HG02943 (cell line): Measurements from ENCODE around the gene KRTAP10-8.
"Not testable (repeated sequence)": the region's sequence is repeated elsewhere in the genome, so short reads cannot be mapped to it uniquely, and the experiment has no call there.

Experiments
- ATAC-seq: cut with Tn5 transposase; IDR thresholded peaks from one replicate; pipeline ENCODE4 v1.9.1; 2021; ENCODE audit warnings: mild to moderate bottlenecking, low read depth, moderate library complexity; ENCODE audit not compliant: unreplicated experiment

Gene KRTAP10-8

GRCh38 chr21:44595524-44595923, 16.4 kb upstream of the KRTAP10-8 start:
- no peak for ATAC-seq

- no peak for ATAC-seq
These were observed 15.7 kb upstream of the KRTAP10-8 start for GRCh38 chr21:44596068-44596725.

DNA sequence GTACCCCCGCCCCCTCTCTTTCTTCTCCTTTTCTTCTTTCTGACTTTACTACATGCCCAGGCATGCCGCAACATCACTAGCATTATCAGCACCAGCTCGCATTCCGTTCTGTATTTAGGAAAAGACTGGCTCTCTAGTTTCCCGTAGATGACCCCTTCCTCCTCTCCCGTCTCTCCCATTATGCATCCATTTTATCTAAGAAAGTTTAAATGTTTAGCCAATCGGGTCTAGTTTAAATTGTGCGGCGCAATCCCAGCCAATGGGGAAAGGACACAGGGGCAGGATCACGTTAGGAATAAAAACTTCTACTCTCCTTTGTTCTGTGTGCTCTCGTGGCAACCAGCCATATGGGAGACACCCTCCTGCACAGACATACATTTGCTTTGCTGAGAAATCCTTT, 13.8 kb upstream of the KRTAP10-8 start:
- ATAC-seq, result no peak

DNA sequence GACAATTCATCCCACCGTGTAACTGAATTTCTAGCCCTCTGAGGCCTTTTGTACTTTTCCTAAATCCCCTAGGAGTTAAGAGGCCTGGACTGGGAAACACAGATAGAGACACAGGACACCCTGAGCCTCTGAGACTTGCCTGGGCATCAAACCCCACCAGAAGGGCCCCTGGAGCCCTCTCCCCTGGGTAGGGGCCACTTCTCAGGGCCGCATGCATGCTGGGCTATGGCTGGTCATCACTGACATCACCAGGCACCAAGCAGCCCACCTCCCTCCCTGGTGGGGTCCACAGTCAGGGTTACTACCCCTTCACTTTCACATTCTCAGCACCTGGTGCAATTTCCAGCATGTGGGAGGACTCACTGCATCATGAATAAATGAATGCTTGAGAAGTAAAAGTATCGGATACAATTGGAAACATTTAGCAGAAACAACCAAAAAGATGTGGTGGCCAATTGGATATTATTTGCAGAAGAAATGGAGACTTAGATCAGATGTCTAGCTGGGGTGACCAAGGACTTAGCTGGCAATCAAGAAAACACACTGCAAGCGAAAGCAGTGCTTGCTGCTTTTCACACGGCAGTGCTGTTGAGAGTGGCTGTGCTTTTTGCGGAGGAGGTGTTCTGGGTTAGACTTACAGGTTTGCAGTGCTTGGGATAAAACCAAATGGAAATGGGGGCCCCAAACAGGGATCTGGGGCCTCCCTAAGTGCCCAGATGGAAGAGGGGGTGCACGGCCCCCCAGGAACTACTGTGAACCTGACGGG, 12.4 kb upstream of the KRTAP10-8 start:
- no peak for ATAC-seq

DNA sequence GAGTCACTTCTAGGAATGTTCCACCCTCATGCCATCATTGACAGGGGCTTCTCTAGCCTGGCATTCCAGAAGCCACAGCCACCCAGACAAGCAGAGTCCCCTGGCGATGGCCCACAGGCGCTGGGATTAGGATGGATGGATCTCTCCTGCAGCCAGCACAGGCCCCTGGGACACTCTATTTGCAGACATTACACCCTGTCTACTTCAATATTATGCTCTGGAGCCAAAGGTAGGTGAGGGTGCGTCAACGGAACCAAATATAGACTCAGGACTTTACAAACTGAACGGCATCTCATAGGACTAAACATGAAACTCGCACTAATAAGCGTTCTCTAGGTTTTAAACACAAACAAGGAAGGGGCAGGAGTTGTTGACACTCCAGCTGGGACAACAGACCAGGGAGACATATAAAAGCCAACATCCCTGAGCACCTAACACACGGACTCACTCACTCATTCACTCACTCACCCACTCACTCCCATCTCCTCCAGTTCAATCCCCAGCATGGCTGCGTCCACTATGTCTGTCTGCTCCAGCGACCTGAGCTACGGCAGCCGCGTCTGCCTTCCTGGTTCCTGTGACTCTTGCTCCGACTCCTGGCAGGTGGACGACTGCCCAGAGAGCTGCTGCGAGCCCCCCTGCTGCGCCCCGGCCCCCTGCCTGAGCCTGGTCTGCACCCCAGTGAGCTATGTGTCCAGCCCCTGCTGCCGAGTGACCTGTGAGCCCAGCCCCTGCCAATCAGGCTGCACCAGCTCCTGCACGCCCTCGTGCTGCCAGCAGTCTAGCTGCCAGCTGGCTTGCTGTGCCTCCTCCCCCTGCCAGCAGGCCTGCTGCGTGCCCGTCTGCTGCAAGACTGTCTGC, 11.5 kb upstream of the KRTAP10-8 start, which contains the start of gene KRTAP10-7:
Gene KRTAP10-7 (plus strand): TSS at position 480 of the 861 bp plus-strand sequence. CDS start 25 bp downstream, at position 505.
- ATAC-seq, result not testable (repeated sequence)

DNA sequence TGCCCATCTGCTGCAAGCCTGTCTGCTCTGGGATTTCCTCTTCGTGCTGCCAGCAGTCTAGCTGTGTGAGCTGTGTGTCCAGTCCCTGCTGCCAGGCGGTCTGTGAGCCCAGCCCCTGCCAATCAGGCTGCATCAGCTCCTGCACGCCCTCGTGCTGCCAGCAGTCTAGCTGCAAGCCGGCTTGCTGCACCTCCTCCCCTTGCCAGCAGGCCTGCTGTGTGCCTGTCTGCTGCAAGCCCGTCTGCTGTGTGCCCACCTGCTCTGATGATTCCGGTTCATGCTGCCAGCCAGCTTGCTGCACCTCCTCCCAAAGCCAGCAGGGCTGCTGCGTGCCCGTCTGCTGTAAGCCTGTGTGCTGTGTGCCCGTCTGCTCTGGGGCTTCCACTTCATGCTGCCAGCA, 10.8 kb upstream of the KRTAP10-8 start:
- ATAC-seq, result not testable (repeated sequence)

GRCh38 chr21:44601596-44602462, 10.1 kb upstream of the KRTAP10-8 start:
- no peak for ATAC-seq

- ATAC-seq, result no peak
These were observed 9.4 kb upstream of the KRTAP10-8 start for GRCh38 chr21:44602463-44602850.

DNA sequence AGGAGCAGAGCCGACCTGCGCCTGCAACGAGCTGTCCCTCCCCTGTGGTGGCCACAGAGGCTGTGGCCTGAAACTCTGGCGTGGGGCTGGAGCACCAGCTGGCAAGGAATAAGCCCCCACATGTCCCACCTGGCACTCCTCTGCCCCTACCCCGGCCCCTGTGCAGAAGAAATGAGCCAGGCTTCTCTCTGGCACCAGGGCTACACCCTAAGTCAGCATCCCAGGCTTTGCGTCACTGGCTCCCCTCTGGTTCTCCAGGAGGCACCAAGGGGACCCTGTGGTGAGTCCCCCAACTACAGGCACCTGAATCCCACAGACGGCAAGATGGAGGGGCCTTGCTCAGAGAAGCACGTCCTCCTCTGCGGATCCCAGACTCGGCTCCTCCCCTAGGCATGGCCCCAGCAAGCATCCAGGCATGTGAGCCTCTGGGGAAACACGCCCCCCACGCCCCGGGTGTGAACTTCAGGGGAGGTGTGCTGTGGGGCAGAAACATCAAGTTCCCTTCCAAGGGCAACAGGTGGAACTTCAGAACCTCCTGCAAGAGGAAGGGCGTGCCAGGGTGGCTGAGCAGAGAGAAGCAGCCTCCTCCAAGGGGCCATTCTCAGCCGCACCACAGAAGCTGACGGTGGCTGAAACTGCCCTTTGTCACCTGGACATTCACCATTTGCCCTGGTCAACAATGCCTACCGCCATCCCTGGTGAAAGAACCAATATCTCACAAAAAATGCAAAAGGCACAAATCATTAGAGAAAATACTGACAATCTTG, 8.6 kb upstream of the KRTAP10-8 start:
- no peak for ATAC-seq

DNA sequence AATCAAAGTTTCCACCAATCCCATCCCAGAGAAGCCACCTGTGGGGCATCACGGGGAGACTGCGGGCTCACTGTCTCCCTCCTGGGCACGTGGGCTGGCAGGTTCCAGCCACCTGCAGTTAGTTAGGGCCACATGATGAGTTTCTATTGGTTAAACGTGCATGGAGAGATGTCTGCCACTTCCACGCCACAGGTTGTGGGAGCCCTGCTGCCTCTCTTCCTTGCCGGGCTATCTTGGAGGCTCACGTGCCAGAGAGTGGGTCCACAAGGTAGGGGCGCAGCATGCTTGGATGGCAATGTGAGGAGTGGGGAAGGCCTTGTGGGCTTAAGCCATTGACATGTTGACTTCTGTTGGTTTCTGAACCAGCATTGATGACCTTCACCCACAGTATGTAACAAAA, 8.0 kb upstream of the KRTAP10-8 start:
- no peak for ATAC-seq

DNA sequence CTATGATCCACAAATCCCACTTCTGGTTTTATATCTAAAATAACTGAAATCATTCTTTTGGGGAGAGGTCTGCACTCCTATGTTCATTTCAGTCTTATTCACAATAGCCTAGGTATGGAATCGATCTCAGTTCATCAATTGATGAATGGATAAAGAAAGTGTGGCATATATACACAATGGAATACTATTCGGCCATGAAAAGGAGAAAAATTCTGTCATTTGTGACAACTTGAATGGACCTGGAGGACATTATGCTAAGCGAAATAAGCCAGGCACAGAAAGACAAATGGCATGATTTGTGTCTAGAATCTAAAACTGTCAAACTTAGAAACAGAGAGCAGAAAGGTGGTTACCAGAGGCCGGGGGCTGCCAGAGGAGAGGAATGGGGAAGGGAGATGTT, 5.4 kb upstream of the KRTAP10-8 start:
- no peak for ATAC-seq

DNA sequence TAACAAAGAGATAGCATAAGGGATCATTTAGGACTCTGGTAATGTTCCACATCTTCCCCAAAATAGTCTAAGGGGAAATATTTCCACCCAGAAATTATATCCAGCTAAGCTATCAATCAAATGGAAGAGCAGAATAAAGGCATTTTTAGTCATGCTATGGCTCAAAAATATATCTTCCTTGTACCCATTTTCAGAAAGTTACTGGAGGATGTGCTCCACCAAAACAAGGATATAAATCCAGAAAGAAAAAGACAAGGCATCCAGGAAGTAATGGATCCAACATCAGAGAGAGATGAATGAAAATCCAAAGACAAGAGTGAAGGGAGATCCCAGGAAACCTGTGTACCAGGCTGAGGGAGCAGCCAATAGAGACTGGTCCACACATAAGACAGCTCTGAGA, 2.7 kb upstream of the KRTAP10-8 start:
- ATAC-seq, result no peak

DNA sequence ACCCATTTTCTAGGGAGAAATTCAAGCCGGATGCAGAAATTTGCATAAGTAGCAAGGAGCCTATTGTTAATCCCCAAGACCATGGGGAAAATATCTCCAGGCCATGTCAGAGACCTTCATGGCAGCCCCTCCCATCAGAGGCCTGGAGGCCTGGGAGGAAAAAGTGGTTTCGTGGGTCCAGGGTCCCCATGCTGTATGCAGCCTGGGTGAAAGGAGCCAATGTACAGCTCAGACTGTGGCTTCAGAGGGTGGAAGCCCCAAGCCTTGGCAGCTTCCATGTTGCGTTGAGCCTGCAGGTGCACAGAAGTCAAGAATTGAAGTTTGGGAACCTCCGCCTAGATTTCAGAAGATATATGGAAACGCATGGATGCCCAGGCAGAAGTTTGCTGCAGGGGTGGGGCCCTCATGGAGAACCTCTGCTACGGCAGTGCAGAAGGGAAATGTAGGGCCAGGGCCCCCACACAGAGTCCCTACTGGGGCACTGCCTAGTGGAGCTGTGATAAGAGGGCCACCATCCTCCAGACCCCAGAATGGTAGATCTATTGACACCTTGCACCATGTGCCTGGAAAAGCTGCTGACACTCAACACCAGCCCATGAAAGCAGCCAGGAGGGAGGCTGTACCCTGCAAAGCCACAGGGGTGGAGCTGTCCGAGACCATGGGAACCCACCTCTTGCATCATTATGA, 1.6 kb upstream of the KRTAP10-8 start:
- ATAC-seq, result not testable (repeated sequence)

- ATAC-seq, result no peak
These were observed 328 bp upstream of the KRTAP10-8 start for GRCh38 chr21:44611551-44611950.

DNA sequence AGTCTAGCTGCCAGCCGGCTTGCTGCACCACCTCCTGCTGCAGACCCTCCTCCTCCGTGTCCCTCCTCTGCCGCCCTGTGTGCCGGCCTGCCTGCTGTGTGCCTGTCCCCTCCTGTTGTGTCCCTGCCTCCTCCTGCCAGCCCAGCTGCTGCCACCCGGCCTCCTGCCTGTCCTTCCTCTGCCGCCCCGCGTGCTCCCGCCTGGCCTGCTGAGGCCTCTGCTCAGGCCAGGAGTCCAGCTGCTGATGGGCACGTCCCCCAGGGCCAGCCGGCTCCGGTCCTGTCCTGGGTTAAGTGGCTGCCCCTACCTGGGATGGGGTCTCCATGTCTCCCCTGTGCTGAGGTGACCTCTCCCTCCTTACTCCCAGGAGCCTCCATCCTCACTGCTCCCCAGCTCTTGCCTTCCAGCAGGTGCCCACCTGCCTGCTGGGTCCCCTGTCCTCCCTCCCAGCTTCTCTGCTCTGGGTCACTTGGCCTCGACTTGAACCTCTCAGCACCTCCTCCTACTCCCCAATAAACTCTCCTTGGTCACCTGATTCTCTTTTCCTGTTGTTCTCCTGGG, 870 bp downstream of the KRTAP10-8 start:
- no peak for ATAC-seq

DNA sequence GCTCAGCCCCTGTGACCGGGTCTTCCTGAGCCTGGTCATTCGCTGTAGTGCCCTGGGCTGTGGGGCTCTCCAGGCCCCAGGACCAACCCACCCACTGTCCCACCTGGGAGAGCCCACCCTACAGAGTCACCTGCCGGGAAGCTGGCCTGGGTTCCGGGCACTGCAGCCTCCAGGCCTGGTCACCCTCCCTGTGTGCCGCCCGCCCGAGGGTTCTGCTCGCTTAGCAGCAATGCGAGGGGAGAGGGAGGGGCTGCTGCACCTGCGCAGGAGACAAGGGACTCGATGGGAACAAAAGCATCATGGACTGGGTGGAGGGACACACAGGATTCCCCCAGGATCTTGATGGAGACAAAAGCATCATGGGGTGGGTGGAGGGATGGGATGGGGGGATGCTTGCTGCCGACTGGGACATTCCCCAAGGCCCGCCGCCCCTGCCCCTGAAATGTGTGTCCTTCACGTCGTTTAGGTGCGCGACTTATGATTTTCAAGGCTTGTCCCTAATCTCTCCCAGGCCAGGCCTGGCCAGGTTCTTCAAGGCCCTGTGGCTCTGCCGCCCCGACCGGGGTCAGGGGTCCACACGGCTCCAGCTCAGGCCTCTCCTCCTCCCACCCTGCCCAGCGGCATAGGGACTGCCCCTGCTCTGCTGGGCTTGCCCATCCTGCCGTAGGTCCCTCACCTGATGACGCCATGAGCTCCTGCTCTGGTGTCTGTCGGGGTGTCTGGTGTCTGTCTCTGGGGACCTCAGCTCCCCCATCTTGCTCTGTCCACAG, 1.7 kb downstream of the KRTAP10-8 start:
- ATAC-seq, result no peak

DNA sequence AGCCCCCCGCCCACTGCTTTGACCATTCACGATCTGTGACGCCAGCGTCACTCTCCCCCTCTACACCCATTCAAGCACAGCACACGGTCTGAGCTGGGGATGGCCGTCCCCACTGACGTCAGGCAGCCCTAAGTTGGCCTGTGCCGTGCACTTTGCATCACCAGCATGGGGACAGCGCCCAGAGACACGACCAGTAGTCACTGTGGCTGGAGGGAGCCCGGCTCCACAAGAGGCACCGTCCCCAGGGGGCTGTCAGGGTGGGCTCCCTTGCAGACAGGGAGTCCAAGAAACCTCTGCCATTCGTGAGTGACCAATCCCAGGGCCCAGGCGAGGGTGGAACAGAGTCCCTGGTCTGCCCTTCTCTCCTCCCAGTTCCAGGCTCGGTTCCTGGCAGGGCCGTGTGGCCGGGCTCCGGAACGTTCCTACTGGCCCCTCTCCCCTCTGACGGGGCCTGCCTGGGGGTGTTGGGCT, 2.3 kb downstream of the KRTAP10-8 start:
- no peak for ATAC-seq

DNA sequence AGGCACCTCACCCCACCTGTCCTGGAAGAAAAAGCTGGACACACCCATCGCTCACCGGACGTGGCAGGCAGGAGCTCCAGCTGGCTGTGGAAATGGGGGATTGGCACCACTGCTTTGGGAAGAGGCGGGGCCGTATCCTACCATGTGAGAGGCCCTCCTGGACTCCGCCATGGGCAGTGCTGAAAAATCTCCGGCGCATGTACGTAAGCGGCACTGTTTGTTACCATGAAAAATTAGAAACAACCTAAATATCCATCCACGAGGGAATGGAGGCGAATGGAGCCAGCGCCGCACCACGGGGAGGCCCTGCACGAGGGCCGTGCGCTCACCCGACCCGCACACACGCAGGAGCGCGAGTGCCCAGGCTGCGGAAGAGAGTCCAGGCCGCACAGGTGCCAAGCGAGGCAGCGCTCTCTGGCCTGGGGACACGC, 3.1 kb downstream of the KRTAP10-8 start:
- no peak for ATAC-seq
